ENCODE results near the gene CTSZ.

The CTSZ gene

DNA sequence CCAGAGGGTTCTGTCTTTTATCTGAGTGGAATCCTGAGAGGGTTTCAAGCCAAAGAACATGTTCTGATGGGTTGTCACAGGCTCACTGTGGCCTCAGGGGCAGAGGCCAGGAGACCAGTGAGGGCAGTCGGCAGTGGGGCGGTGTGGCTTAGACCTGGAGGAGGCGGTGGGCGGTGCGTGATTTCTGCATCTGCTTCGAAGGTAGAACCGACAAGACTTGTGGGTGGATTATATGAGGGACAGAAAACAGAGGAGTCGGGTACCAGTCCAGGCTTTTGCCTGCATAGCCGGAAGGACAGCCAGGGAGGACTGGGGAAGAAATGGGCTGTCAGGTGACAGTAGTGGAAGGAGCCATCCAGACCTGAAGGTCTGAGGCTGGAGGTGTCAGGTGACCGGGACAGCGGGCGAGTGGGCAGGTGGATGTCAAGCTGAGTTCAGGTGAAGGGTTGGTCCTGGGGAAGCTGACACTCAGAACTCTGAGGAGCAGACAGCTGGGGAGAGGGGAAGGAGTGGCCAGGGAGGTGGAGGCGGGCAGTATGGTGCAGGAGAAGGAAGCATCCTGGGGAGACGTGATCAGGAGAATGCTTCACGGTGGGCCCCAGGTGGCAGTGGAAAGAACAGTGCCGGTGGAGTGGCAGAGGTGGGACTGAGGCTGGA, 3.1 kb downstream of the CTSZ start:
- DNase-seq (ENCODE audit: low spot score): no peak
- TF ChIP-seq, protein P1, sequence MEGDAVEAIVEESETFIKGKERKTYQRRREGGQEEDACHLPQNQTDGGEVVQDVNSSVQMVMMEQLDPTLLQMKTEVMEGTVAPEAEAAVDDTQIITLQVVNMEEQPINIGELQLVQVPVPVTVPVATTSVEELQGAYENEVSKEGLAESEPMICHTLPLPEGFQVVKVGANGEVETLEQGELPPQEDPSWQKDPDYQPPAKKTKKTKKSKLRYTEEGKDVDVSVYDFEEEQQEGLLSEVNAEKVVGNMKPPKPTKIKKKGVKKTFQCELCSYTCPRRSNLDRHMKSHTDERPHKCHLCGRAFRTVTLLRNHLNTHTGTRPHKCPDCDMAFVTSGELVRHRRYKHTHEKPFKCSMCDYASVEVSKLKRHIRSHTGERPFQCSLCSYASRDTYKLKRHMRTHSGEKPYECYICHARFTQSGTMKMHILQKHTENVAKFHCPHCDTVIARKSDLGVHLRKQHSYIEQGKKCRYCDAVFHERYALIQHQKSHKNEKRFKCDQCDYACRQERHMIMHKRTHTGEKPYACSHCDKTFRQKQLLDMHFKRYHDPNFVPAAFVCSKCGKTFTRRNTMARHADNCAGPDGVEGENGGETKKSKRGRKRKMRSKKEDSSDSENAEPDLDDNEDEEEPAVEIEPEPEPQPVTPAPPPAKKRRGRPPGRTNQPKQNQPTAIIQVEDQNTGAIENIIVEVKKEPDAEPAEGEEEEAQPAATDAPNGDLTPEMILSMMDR (IDR thresholded peaks at IDR 0.05; ENCODE audit: borderline replicate concordance, control extremely low read depth, extremely low read depth, insufficient read depth, missing control alignments): no peak
- in situ Hi-C loops (cut with MboI; ENCODE audit: low sequenced_read_pairs, unreplicated experiment): no loop called here

DNA sequence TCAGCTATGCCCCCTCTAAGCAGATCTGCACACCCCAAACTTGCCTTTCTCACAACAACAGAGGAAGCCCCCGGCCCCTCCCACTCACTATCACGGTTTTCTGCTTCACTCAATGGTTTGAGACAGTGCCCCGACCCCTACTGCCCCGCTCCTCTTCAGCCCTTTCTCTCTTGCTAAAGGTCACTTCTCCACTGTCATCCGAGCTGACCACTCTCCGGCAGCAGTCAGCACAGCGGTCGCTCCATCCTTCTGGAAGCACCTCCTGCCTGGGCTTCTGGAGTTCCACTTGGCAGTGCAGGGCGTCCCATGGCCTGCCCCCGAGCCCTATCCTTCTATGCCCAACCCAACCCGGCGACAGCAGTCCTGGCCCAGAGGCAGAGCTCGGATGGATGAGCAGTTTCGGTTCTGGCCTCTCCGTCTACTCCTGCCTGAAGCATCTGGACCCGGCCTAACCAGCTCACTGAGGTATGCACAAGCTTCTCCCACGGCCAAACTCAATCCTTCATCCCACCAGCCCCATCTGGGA, 4.1 kb downstream of the CTSZ start:
- in situ Hi-C loops (cut with MboI; ENCODE audit: low sequenced_read_pairs, unreplicated experiment): no loop called here
- TF ChIP-seq, protein P1 (IDR thresholded peaks at IDR 0.05; ENCODE audit: borderline replicate concordance, control extremely low read depth, extremely low read depth, insufficient read depth, missing control alignments): no peak
- DNase-seq (ENCODE audit: low spot score): no peak

DNA sequence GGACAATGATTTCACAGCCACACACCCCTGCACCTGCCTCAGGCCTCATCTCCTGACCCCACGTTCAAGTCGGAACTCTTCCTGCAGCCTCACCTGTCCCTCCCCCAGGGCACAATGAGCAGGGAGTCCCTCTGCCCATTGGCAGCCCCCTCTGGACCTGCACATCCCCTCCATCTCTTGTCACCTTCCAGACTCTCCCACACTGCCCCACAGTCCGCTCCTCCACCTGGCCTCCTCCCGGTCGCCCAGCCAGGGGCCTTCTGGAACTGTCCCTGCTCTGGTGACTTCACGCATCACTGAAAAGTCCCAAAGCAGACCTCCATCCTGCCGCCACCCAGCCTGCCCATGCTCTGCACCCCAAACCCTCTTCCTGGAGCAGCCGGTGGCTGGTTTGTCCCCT, 4.7 kb downstream of the CTSZ start:
- in situ Hi-C loops (cut with MboI; ENCODE audit: low sequenced_read_pairs, unreplicated experiment): no loop called here
- DNase-seq (ENCODE audit: low spot score): no peak
- TF ChIP-seq, protein P1 (IDR thresholded peaks at IDR 0.05; ENCODE audit: borderline replicate concordance, control extremely low read depth, extremely low read depth, insufficient read depth, missing control alignments): no peak

DNA sequence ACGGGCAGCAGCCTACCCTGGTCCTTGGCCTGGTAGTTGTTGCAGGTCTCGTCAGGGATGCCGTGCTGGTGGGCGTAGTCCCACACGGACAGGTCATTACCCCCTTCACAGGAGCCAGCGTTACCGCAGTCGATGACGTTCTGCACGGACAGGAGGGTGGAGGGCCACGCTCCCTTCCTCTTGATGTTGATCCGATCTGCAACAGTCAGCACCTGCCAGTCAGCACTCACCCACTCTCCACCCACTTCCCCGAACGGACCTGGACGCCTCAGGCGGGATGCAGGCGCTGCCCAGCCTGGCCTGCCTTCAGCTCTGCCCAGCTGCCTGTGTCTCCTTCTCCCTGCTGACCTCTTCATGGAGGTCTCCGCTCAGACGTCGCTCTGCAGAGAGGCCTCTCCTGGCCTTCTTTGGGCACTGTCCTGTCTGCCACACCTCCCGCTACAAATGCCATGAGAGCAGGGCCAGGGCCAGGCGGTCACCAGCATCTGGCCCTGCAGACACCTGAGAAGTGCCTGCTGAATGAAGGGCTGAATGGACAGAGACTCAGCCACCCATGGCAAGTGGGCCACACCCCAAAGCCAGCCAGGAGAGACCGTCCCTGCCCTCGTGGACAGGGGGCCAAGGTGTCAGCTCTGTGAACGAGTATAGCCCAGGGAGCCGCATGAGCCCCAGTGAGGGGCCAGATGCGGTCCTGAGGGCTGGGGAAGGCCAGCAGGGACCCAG, 5.4 kb downstream of the CTSZ start:
- in situ Hi-C loops (cut with MboI; ENCODE audit: low sequenced_read_pairs, unreplicated experiment): no loop called here
- no peak for DNase-seq (ENCODE audit: low spot score)
- TF ChIP-seq, protein P1 (IDR thresholded peaks at IDR 0.05; ENCODE audit: borderline replicate concordance, control extremely low read depth, extremely low read depth, insufficient read depth, missing control alignments): no peak

DNA sequence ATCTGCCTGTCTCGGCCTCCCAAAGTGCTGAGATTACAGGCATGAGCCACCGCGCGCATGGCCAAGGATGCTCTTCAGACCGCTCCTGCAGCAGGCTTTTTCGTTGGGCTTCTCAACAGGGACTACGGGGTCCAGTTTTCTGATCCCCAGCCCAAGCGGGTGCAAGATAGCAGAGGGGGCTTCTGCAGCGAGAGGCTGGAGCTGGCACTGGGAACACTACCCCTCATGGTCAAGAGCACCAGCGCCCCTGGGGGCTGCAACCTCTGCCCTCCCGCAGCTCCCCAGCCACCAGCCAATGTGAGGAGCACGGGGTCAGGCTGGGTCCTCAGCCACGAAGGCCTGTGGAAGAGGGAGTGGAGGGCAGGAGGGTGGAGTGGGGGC, 6.0 kb downstream of the CTSZ start:
- no peak for DNase-seq (ENCODE audit: low spot score)

DNA sequence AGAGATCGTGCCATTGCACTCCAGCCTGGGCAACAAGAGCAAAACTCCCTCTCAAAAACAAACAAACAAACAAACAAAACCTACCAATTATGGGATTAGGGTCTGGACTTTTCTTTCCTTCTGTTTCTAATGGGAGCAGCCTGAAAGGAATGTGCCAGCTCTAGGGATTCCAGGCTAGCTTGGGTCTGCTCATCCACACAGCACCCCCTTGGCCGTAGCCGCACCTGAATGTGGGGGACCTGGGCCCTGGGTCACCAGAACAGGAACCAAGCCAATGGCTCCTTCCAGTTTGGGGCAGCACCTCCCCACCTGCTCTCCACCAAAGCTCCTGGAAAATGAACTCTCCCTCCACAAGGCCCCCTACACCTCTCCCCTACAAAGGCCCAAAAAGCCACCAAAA, 6.7 kb downstream of the CTSZ start:
- TF ChIP-seq, protein P1 (IDR thresholded peaks at IDR 0.05; ENCODE audit: borderline replicate concordance, control extremely low read depth, extremely low read depth, insufficient read depth, missing control alignments): no peak
- in situ Hi-C loops (cut with MboI; ENCODE audit: low sequenced_read_pairs, unreplicated experiment): no loop called here
- DNase-seq (ENCODE audit: low spot score): no peak

More for the DNA sequence above, 6.0 kb downstream of the CTSZ start:
- TF ChIP-seq, protein P1 (IDR thresholded peaks at IDR 0.05; ENCODE audit: borderline replicate concordance, control extremely low read depth, extremely low read depth, insufficient read depth, missing control alignments): no peak
- in situ Hi-C loops (cut with MboI; ENCODE audit: low sequenced_read_pairs, unreplicated experiment): no loop called here

Data from GM13976 (cell line).